Stomach (tissue), 4 donors: ENCODE results near the gene UCHL3.

ENCODE experiments used
- EP300 ChIP-seq: sonication (generic); formaldehyde crosslinking; IDR thresholded peaks from one replicate; pipeline ENCODE4 v1.6.1; 2017; ENCODE audit warnings: antibody characterized with exemption
- POLR2A ChIP-seq, 4 donors: fragments of 450-650 bp; IDR thresholded peaks; one replicate each; pipeline ENCODE4 v1.6.1; 2016; ENCODE audit warnings: antibody characterized with exemption in 4 of 4, control low read depth in 2 of 4, mild to moderate bottlenecking in 1 of 4, moderate library complexity in 1 of 4
- POLR2AphosphoS5 ChIP-seq, 3 donors: sonication (generic); formaldehyde crosslinking; IDR thresholded peaks; one replicate each; pipeline ENCODE4 v1.6.1; 2016; ENCODE audit warnings: antibody characterized with exemption in 3 of 3
- TF ChIP-seq, protein P1 (sequence below), 7 experiments: fragments of 450-650 bp in 4 of 7; fragments of 200-600 bp in 3 of 7; sonication (generic) in 3 of 7; IDR thresholded peaks; one replicate each; pipeline ENCODE4 v1.5.1; 2016 to 2019; ENCODE audit warnings: antibody characterized with exemption in 7 of 7, control low read depth in 2 of 7, mild to moderate bottlenecking in 1 of 7

DNA sequence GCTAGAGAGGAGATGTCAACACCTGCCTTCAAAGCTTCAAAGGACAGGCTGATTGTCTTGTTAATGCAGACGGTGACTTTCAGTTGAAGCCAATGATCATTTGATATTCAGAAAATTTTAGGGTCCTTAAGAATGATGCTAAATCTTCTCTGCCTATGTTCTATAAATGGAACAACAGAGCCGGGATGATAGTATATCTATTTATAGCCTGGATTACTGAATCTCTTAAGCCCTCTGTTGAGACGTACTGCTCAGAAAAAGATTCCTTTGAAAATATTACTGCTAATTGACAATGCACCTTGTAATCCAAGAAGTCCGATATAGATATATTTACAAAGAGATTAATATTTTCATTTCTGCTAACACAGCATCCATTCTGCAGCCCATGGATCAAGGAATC is 50.8 kb downstream of the UCHL3 start:
- TF ChIP-seq POLR2AphosphoS5 (IDR thresholded peaks at IDR 0.05) (no peak), EP300 (no peak), POLR2A (IDR thresholded peaks at IDR 0.05) (no peak)
- TF ChIP-seq, protein P1, sequence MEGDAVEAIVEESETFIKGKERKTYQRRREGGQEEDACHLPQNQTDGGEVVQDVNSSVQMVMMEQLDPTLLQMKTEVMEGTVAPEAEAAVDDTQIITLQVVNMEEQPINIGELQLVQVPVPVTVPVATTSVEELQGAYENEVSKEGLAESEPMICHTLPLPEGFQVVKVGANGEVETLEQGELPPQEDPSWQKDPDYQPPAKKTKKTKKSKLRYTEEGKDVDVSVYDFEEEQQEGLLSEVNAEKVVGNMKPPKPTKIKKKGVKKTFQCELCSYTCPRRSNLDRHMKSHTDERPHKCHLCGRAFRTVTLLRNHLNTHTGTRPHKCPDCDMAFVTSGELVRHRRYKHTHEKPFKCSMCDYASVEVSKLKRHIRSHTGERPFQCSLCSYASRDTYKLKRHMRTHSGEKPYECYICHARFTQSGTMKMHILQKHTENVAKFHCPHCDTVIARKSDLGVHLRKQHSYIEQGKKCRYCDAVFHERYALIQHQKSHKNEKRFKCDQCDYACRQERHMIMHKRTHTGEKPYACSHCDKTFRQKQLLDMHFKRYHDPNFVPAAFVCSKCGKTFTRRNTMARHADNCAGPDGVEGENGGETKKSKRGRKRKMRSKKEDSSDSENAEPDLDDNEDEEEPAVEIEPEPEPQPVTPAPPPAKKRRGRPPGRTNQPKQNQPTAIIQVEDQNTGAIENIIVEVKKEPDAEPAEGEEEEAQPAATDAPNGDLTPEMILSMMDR (IDR thresholded peaks at IDR 0.05) = no peak
